IPS DF 6.9 (cell line): ENCODE data around the gene NACA2.

Experiments used
- DNase-seq: peaks from one replicate; pipeline ENCODE4 v3.0.0-alpha.2; 2013; ENCODE audit warnings: low read depth, low spot score
- H3K27ac ChIP-seq: one replicate; pipeline ENCODE4 v1.5.1; 2013; ENCODE audit warnings: low read length, control low read depth
- H3K27me3 ChIP-seq: 2 replicates; pipeline ENCODE4 v1.6.1; 2013; ENCODE audit warnings: mild to moderate bottlenecking, low read length; ENCODE audit not compliant: control insufficient read depth, insufficient read depth
- H3K36me3 ChIP-seq: 2 replicates; pipeline ENCODE4 v1.6.1; 2013; ENCODE audit warnings: low read length; ENCODE audit not compliant: control insufficient read depth, insufficient read depth
- H3K4me1 ChIP-seq: 2 replicates; pipeline ENCODE4 v1.6.1; 2013; ENCODE audit warnings: low read length; ENCODE audit not compliant: control insufficient read depth, insufficient read depth
- H3K4me3 ChIP-seq: 2 replicates; pipeline ENCODE4 v1.5.1; 2013; ENCODE audit warnings: mild to moderate bottlenecking, low read length
- H3K9me3 ChIP-seq: 2 replicates; pipeline ENCODE4 v1.6.1; 2013; ENCODE audit warnings: low read length, inconsistent platforms; ENCODE audit not compliant: control insufficient read depth, insufficient read depth
- WGBS: extraction: QIAGEN DNeasy Blood & Tissue Kit; methylation state at CpG from one replicate; pipeline ENCODE4 v1.1.7; 2013; ENCODE audit warnings: mixed read lengths, missing lambda C conversion rate; ENCODE audit not compliant: insufficient read length, insufficient coverage; 5-methylcytosine and 5-hydroxymethylcytosine counted together

The NACA2 gene

GRCh38 chr17:61625564-61625963 is 34.5 kb upstream of the NACA2 start:
- Histone ChIP-seq H3K4me3 (no peak overlapping the region), H3K9me3 (no peaks in the 10 kb centered on the region), H3K36me3 (no peaks in the 10 kb centered on the region), H3K27ac (no peak overlapping the region), H3K27me3 (no peaks in the 10 kb centered on the region), H3K4me1 (no peaks in the 10 kb centered on the region)
- DNase-seq = no peak
- WGBS = no CpG with 5 or more reads among the region's 5 CpGs

GRCh38 chr17:61624951-61625350 is 33.9 kb upstream of the NACA2 start:
- Histone ChIP-seq H3K36me3 (no peaks in the 10 kb centered on the region), H3K27me3 (no peaks in the 10 kb centered on the region), H3K9me3 (no peaks in the 10 kb centered on the region), H3K27ac (no peak overlapping the region), H3K4me1 (no peaks in the 10 kb centered on the region), H3K4me3 (no peak overlapping the region)
- no CpG with 5 or more reads among the region's 1 CpG for WGBS
- no peak for DNase-seq

GRCh38 chr17:61621317-61621716 is 30.3 kb upstream of the NACA2 start:
- no peaks in the 10 kb centered on the region for H3K4me1 ChIP-seq
- no peaks in the 10 kb centered on the region for H3K9me3 ChIP-seq
- DNase-seq = no peak
- no peak overlapping the region for H3K4me3 ChIP-seq
- H3K27ac ChIP-seq = no peak overlapping the region
- WGBS = no CpG with 5 or more reads among the region's 2 CpGs
- H3K27me3 ChIP-seq = no peaks in the 10 kb centered on the region
- no peaks in the 10 kb centered on the region for H3K36me3 ChIP-seq

- no CpG with 5 or more reads among the region's 1 CpG for WGBS
- no peak overlapping the region for H3K4me3 ChIP-seq
- H3K36me3 ChIP-seq = no peaks in the 10 kb centered on the region
- no peaks in the 10 kb centered on the region for H3K4me1 ChIP-seq
- H3K27me3 ChIP-seq = no peaks in the 10 kb centered on the region
- H3K27ac ChIP-seq = no peak overlapping the region
- no peak for DNase-seq
- no peaks in the 10 kb centered on the region for H3K9me3 ChIP-seq
Measured at GRCh38 chr17:61619953-61620352, 28.9 kb upstream of the NACA2 start.

GRCh38 chr17:61619493-61619892 is 28.5 kb upstream of the NACA2 start:
- H3K4me3 ChIP-seq = no peak overlapping the region
- WGBS = no CpG with 5 or more reads among the region's 1 CpG
- H3K36me3 ChIP-seq = no peaks in the 10 kb centered on the region
- no peaks in the 10 kb centered on the region for H3K9me3 ChIP-seq
- H3K27ac ChIP-seq = no peak overlapping the region
- no peaks in the 10 kb centered on the region for H3K4me1 ChIP-seq
- no peak for DNase-seq
- H3K27me3 ChIP-seq = no peaks in the 10 kb centered on the region

GRCh38 chr17:61618950-61619349 is 27.9 kb upstream of the NACA2 start:
- no peak for DNase-seq
- Histone ChIP-seq H3K36me3 (no peaks in the 10 kb centered on the region), H3K4me3 (no peak overlapping the region), H3K4me1 (no peaks in the 10 kb centered on the region), H3K27me3 (no peaks in the 10 kb centered on the region), H3K27ac (no peak overlapping the region), H3K9me3 (no peaks in the 10 kb centered on the region)
- WGBS = no CpG with 5 or more reads among the region's 1 CpG

- Histone ChIP-seq H3K4me3 (no peak overlapping the region), H3K36me3 (no peaks in the 10 kb centered on the region), H3K27me3 (no peaks in the 10 kb centered on the region), H3K4me1 (no peaks in the 10 kb centered on the region), H3K27ac (no peak overlapping the region), H3K9me3 (no peaks in the 10 kb centered on the region)
- no CpG with 5 or more reads among the region's 4 CpGs for WGBS
- DNase-seq = no peak
Measured at GRCh38 chr17:61617330-61617729, 26.3 kb upstream of the NACA2 start.

- no peak for DNase-seq
- no peak overlapping the region for H3K4me3 ChIP-seq
Measured at GRCh38 chr17:61616783-61617182, 25.8 kb upstream of the NACA2 start.

GRCh38 chr17:61614219-61614618 is 23.2 kb upstream of the NACA2 start:
- DNase-seq = no peak
- H3K9me3 ChIP-seq = no peaks in the 10 kb centered on the region
- no peaks in the 10 kb centered on the region for H3K27me3 ChIP-seq
- H3K4me3 ChIP-seq = no peak overlapping the region
- H3K4me1 ChIP-seq = no peaks in the 10 kb centered on the region
- no peaks in the 10 kb centered on the region for H3K36me3 ChIP-seq
- no peak overlapping the region for H3K27ac ChIP-seq

More at GRCh38 chr17:61616783-61617182, 25.8 kb upstream of the NACA2 start:
- WGBS = no CpG with 5 or more reads among the region's 1 CpG
- Histone ChIP-seq H3K27me3 (no peaks in the 10 kb centered on the region), H3K9me3 (no peaks in the 10 kb centered on the region), H3K36me3 (no peaks in the 10 kb centered on the region), H3K27ac (no peak overlapping the region), H3K4me1 (no peaks in the 10 kb centered on the region)

GRCh38 chr17:61611323-61611722 is 20.3 kb upstream of the NACA2 start:
- H3K27ac ChIP-seq = no peak overlapping the region
- DNase-seq = no peak
- no peaks in the 10 kb centered on the region for H3K36me3 ChIP-seq
- no peak overlapping the region for H3K4me3 ChIP-seq
- no peaks in the 10 kb centered on the region for H3K4me1 ChIP-seq
- no peaks in the 10 kb centered on the region for H3K9me3 ChIP-seq
- H3K27me3 ChIP-seq = no peaks in the 10 kb centered on the region
- WGBS = 100% methylated on average over 1 of the region's 6 CpGs

GRCh38 chr17:61605692-61606091 is 14.7 kb upstream of the NACA2 start:
- H3K4me3 ChIP-seq = no peak overlapping the region
- no peaks in the 10 kb centered on the region for H3K4me1 ChIP-seq
- DNase-seq = no peak
- no peak overlapping the region for H3K27ac ChIP-seq
- H3K36me3 ChIP-seq = no peaks in the 10 kb centered on the region
- H3K9me3 ChIP-seq = no peaks in the 10 kb centered on the region
- H3K27me3 ChIP-seq = no peaks in the 10 kb centered on the region
